Right lobe of liver (tissue), 6 donors: ENCODE results near the gene PLA2R1. TPM values are rescaled to one million over a fixed set of nuclear protein-coding genes. Genes with fewer than 3 reads are reported as not detected.
A peak's percentile ranks its signal among the peaks of the same experiment; 100 is the strongest.

Source experiments
- ATAC-seq, 4 donors: fragments of 200-7000 bp; cut with Tn5 transposase; one replicate each; pipeline ENCODE4 v1.9.1; 2020; ENCODE audit warnings: mild to moderate bottlenecking in 4 of 4, moderate library complexity in 4 of 4
- DNase-seq, 3 donors: peaks; one replicate each; pipeline ENCODE4 v3.0.0-alpha.2; 2020
- H3K27ac ChIP-seq, 3 donors: fragments of 200-600 bp; one replicate each; pipeline ENCODE4 v1.8.0; 2022
- H3K27me3 ChIP-seq, 2 donors: fragments of 200-600 bp; one replicate each; pipeline ENCODE4 v1.8.0; 2022
- H3K36me3 ChIP-seq, 4 donors: fragments of 200-600 bp; sonication (generic) in 1 of 4; one replicate each; pipeline versions ENCODE4 v1.5.1 to v1.8.0; 2017 to 2022; ENCODE audit warnings: control low read depth in 1 of 4
- H3K4me1 ChIP-seq, 4 donors: fragments of 200-600 bp; sonication (generic) in 1 of 4; one replicate each; pipeline versions ENCODE4 v1.5.1 to v1.8.0; 2017 to 2022; ENCODE audit warnings: control low read depth in 1 of 4
- H3K4me3 ChIP-seq, 3 donors: fragments of 200-600 bp; one replicate each; pipeline ENCODE4 v1.8.0; 2022
- H3K9me3 ChIP-seq, 4 donors: fragments of 200-600 bp; sonication (generic) in 1 of 4; one replicate each; pipeline versions ENCODE4 v1.5.1 to v1.8.0; 2017 to 2022; ENCODE audit warnings: control low read depth in 1 of 4
- POLR2A ChIP-seq: fragments of 450-650 bp; IDR thresholded peaks from one replicate; pipeline ENCODE4 v1.6.1; 2017; ENCODE audit warnings: antibody characterized with exemption, mild to moderate bottlenecking
- WGBS: methylation state at CpG from one replicate; pipeline ENCODE4 v1.1.6; 2018; ENCODE audit warnings: low coverage, low lambda C conversion rate; ENCODE audit not compliant: insufficient coverage; ENCODE audit errors: missing lambda C conversion rate; 5-methylcytosine and 5-hydroxymethylcytosine counted together
- intact Hi-C, 2 donors: fragments of 100-400 bp; cut with DNase I; formaldehyde crosslinking; loops; one replicate each; pipeline versions ENCODE4 v1.11.2 to v1.14.1; 2022
- total RNA-seq, 6 experiments: library from RNA; depleted of rRNA in 2 of 6; stranded (reverse); fragments of >200 nt in 2 of 6; fragmentation: NEBNext Ultra II Directional in 3 of 6; extraction: Animal tissue kit (Norgen Biotek cat#: 25700) in 3 of 6; gene quantifications; one replicate each; pipeline versions ENCODE4 v1.1.0 to v1.2.4, GENCODE V29; 2016 to 2023
- TF ChIP-seq, protein P1 (sequence below), 4 donors: fragments of 200-600 bp in 3 of 4; fragments of 450-650 bp in 1 of 4; IDR thresholded peaks; one replicate each; pipeline versions ENCODE4 v1.5.1 to v1.8.0; 2016 to 2022; ENCODE audit warnings: antibody characterized with exemption in 4 of 4, mild to moderate bottlenecking in 2 of 4
- donor health status: DM: no; HTN: yes; CAD: no.
- donor health status: DM: no; HTN: no; CAD: no.
- donor health status: DM: no; HTN: no; CAD: no.
- donor health status: DM: no; HTN: yes; CAD: no.
- donor health status: DM: no; HTN: yes; CAD: no.

Gene PLA2R1
- total RNA-seq, 6 experiments from 2014 or later, result 0.70 to 1.6 (median 0.97) TPM

DNA sequence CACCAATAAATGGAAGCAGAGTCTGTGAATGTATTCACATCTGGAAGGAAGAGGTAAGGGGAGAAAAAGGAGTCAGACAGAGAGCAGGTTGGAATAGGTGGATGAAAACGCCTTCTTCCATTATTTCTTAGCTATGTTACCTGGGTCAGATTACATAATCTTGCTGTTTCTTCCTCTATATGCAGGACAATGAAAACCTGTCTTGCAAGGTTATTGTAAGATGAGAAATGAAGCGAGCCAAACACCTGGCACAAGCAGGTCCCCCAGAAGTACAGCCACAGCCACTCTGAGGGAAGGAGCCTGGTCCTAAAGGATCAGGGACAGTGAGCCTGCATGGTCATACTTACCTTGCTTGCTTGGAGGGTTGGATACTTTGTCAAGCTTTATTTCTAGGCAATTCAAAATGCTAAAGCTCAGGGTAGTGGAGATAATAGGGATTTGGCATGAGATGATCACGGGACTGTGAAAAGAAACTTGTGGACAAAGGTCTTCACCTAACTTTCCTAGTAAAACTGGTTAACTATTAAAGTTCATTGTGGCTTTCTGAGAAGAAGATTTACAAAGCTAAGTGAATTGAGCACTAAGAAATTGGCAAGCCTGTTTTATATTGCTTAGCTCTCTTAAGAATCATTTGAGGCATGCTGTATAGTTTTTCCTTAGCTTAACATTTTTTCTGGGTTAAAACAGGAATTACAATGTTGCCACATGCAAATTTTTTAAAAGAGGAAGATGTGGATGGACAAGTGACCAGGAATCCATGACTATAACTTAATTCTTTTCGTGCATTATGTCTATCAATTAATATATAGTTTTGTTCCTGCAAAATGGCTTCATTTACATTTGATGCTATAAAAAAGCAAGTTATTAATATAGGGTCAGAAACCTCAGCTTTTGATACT, 15.7 kb upstream of the PLA2R1 start:
- ATAC-seq, result no peak
- no peaks in the 10 kb centered on the region for H3K36me3 ChIP-seq
- intact Hi-C loops, result no loop called here
- TF ChIP-seq, protein P1, sequence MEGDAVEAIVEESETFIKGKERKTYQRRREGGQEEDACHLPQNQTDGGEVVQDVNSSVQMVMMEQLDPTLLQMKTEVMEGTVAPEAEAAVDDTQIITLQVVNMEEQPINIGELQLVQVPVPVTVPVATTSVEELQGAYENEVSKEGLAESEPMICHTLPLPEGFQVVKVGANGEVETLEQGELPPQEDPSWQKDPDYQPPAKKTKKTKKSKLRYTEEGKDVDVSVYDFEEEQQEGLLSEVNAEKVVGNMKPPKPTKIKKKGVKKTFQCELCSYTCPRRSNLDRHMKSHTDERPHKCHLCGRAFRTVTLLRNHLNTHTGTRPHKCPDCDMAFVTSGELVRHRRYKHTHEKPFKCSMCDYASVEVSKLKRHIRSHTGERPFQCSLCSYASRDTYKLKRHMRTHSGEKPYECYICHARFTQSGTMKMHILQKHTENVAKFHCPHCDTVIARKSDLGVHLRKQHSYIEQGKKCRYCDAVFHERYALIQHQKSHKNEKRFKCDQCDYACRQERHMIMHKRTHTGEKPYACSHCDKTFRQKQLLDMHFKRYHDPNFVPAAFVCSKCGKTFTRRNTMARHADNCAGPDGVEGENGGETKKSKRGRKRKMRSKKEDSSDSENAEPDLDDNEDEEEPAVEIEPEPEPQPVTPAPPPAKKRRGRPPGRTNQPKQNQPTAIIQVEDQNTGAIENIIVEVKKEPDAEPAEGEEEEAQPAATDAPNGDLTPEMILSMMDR (IDR thresholded peaks at IDR 0.05), result no peak
- no peak for TF ChIP-seq POLR2A
- no peak for DNase-seq
- H3K9me3 ChIP-seq, result no peaks in the 10 kb centered on the region
- no peaks in the 10 kb centered on the region for H3K4me1 ChIP-seq
- 67% methylated on average over 4 of the region's 4 CpGs for WGBS
- no peaks in the 10 kb centered on the region for H3K27me3 ChIP-seq
- H3K27ac ChIP-seq, result no peak overlapping the region
- H3K4me3 ChIP-seq, result no peak overlapping the region

DNA sequence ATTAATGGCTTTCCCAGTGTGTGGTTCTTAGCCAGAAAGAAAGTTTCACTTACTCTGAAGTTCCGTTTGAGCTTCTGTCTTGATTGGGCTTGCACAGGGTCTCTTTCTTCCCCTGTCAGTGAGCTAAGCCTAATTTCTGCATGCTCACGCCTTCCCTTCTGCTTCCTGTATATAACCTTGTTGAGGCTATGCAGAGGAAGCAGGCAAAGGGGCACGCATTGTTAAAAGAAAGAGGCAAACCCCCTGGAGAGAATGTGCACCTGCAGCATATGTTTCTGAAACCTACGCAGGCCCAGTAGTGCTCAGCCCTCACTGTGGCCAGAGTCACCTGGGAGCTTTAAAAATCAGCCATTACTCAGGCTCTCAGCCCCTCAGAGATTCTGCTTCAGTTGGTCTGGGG, 14.5 kb upstream of the PLA2R1 start:
- Histone ChIP-seq H3K4me3 (no peak overlapping the region), H3K27ac (no peak overlapping the region), H3K4me1 (no peaks in the 10 kb centered on the region), H3K36me3 (no peaks in the 10 kb centered on the region), H3K27me3 (no peaks in the 10 kb centered on the region), H3K9me3 (no peaks in the 10 kb centered on the region)
- DNase-seq, result no peak
- ATAC-seq, result no peak
- intact Hi-C loops, result no loop called here
- WGBS, result 39% methylated on average over 4 of the region's 4 CpGs
- TF ChIP-seq, protein P1 (IDR thresholded peaks at IDR 0.05), result no peak
- TF ChIP-seq POLR2A, result no peak

DNA sequence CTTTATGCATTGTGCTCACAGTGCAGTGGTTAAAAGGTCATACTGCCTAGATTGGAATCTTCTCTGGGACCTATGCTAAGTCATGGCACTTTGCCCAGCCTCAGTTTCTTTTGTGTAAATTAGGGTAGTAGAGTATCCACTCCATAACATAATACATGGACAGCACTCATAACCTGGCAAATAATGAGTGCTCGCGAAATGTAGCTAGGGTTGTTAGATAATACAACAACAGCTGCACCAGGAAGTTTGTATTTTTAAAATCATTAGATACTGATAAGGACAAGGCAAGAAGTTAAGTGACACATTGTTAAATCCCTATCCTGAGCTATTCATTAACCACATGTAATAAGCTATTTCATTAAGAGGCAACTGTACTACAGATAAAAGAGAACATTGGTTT, 13.8 kb upstream of the PLA2R1 start:
- TF ChIP-seq, protein P1 (IDR thresholded peaks at IDR 0.05), result no peak
- no peak for TF ChIP-seq POLR2A
- DNase-seq (no peak), ATAC-seq (peak in 1 of 4 donors; percentile 72)
- WGBS, result 52% methylated on average over 2 of the region's 2 CpGs
- Histone ChIP-seq H3K27me3 (no peaks in the 10 kb centered on the region), H3K9me3 (no peaks in the 10 kb centered on the region), H3K4me1 (no peaks in the 10 kb centered on the region), H3K27ac (no peak overlapping the region), H3K36me3 (no peaks in the 10 kb centered on the region), H3K4me3 (no peak overlapping the region)
- intact Hi-C loops, result no loop called here

DNA sequence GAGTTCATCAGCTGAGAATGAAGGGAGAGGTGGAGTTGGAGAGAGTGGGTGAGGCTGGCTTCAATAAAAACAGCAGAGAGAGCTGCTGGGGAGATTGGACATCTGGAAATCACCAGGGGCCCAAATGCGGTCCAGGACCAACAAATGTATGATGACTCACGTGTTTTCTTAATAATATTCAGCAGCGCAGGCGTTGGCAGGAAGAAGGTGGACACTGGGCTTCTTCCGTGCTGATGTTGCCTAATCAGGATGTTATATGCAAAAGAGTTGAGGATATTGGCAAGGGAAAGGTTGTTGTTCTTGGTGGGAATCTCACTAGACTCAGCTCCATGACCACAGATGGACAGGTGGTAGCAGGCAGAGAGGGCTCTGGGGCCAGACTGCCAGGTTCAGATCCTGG, 12.8 kb upstream of the PLA2R1 start:
- Histone ChIP-seq H3K27ac (no peak overlapping the region), H3K4me1 (no peaks in the 10 kb centered on the region), H3K27me3 (no peaks in the 10 kb centered on the region), H3K4me3 (no peak overlapping the region), H3K9me3 (no peaks in the 10 kb centered on the region), H3K36me3 (no peaks in the 10 kb centered on the region)
- WGBS, result 65% methylated on average over 2 of the region's 5 CpGs
- DNase-seq (no peak), ATAC-seq (no peak)
- intact Hi-C loops, result no loop called here
- no peak for TF ChIP-seq POLR2A
- TF ChIP-seq, protein P1 (IDR thresholded peaks at IDR 0.05), result no peak
